AG04450 (cell line): Measurements from ENCODE around the gene STX3. TPM values are rescaled to one million over a fixed set of nuclear protein-coding genes. Genes with fewer than 3 reads are reported as not detected.

ENCODE experiments used
- CTCF ChIA-PET: fragments of 300-600, 350-600 bp; formaldehyde crosslinking; extraction: SDS; loops from one replicate; lab custom pipeline; 2022; ENCODE audit warnings: antibody characterized with exemption, inconsistent platforms; lab: Charles Lee
- POLR2A ChIA-PET: fragments of 350-600 bp; formaldehyde crosslinking; extraction: SDS; loops from one replicate; lab custom pipeline; 2021; ENCODE audit warnings: antibody characterized with exemption, inconsistent platforms; lab: Yijun Ruan, JAX
- DNase-seq: peaks from one replicate; pipeline ENCODE4 v3.0.0-alpha.2; 2011; ENCODE audit warnings: low read depth, low spot score
- H3K27ac ChIP-seq: one replicate; pipeline ENCODE4 v1.5.1; 2012; ENCODE audit warnings: low read depth, low read length, control low read depth
- H3K27me3 ChIP-seq: one replicate; pipeline ENCODE4 v1.6.0; 2012; ENCODE audit warnings: low read length; ENCODE audit not compliant: control insufficient read depth, insufficient read depth
- H3K4me3 ChIP-seq: 2 replicates; pipeline ENCODE4 v1.5.1; 2011; ENCODE audit warnings: mild to moderate bottlenecking, low read depth, low read length, control low read depth
- H3K9me3 ChIP-seq: 2 replicates; pipeline ENCODE4 v1.5.1; 2012; ENCODE audit warnings: low read length; ENCODE audit not compliant: control insufficient read depth, insufficient read depth
- polyA plus RNA-seq: library from polyadenylated mRNA; depleted of rRNA; stranded (reverse); fragments of >200 nt; gene quantifications from 2 replicates; pipeline ENCODE4 v1.2.3, GENCODE V29; 2011
- TF ChIP-seq, protein P1 (sequence below): IDR thresholded peaks from 2 replicates; pipeline ENCODE4 v1.5.1; 2011; ENCODE audit warnings: low read depth, low read length, control low read depth, inconsistent platforms

Gene STX3
- polyA plus RNA-seq, 1 experiment: 12.4 TPM

DNA sequence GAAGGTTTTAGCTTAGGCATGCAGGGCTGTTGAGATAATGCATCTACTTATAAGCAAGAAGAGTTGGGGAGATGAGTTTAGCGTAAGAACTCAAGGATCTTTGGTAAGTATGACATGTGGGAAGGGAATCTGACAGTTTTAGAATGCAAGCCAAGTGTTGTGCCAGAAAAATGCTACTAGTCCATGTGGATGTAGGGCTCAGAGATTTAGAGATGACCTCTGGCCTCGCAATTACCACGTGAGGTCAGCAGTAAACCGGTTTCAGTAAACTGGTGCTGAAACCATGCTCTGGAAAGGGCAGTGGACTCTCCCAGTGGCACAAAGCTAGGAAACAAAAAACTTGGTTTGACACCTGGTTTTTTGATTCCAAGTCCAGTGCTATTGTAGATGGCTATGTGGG is 36.5 kb downstream of the STX3 start:
- H3K9me3 ChIP-seq: no peaks in the 10 kb centered on the region
- H3K27ac ChIP-seq: no peak overlapping the region
- no peak for DNase-seq
- H3K27me3 ChIP-seq: no peaks in the 10 kb centered on the region
- TF ChIP-seq, protein P1, sequence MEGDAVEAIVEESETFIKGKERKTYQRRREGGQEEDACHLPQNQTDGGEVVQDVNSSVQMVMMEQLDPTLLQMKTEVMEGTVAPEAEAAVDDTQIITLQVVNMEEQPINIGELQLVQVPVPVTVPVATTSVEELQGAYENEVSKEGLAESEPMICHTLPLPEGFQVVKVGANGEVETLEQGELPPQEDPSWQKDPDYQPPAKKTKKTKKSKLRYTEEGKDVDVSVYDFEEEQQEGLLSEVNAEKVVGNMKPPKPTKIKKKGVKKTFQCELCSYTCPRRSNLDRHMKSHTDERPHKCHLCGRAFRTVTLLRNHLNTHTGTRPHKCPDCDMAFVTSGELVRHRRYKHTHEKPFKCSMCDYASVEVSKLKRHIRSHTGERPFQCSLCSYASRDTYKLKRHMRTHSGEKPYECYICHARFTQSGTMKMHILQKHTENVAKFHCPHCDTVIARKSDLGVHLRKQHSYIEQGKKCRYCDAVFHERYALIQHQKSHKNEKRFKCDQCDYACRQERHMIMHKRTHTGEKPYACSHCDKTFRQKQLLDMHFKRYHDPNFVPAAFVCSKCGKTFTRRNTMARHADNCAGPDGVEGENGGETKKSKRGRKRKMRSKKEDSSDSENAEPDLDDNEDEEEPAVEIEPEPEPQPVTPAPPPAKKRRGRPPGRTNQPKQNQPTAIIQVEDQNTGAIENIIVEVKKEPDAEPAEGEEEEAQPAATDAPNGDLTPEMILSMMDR: no peak
- ChIA-PET CTCF (interaction anchor here (7.8 kb wide), 1 partner anchor 9 kb away, joined by 44 read pairs; no protein-coding TSS in a partner anchor), POLR2A (no interaction called here)
- no peak overlapping the region for H3K4me3 ChIP-seq

DNA sequence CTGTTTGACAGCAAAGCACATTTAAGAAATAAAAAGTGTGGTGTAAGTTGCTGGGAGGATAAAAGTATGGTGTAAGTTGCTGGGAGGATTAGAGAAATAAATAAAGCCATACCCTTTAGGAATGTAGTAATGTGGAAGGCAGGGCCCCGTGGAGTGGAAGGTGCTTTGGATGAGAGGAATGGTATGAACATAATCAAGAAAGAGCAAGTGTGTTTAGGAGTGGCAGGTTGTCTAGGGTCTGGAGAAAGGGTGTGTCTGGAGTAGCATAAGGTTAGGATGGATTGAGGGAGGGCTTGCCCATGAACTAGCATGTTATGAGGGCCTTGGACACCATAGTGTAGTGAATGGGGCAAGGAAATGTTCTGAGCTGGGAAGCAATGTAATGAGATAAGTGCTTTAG is 37.3 kb downstream of the STX3 start:
- H3K27ac ChIP-seq: no peak overlapping the region
- no peaks in the 10 kb centered on the region for H3K27me3 ChIP-seq
- TF ChIP-seq, protein P1: no peak
- DNase-seq: no peak
- H3K9me3 ChIP-seq: no peaks in the 10 kb centered on the region
- no peak overlapping the region for H3K4me3 ChIP-seq
- ChIA-PET POLR2A (no interaction called here), CTCF (interaction anchor here (1.5 kb wide), 1 partner anchor 9 kb away, joined by 5 read pairs; no protein-coding TSS in a partner anchor)

DNA sequence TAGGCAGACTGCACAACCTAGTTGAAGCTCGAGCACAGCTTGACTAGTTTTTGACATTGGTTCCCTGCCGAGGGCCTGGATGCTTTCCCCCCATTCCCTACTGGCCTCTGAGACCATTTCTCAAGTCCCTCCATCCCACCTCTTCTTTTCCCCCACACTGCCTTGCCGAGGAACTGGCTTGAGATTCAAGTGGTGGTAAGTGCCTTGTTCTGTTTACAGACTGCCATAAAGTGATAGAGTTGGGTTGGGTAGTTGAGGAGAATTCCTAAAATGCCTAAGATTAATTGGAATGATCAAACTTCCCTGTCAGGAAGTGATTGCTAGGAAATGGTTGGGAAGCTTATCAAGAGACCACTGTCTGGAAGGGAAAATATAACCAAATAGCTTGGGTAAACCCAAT is 39.2 kb downstream of the STX3 start:
- TF ChIP-seq, protein P1: no peak
- Histone ChIP-seq H3K9me3 (no peaks in the 10 kb centered on the region), H3K27ac (no peak overlapping the region), H3K27me3 (no peaks in the 10 kb centered on the region), H3K4me3 (no peak overlapping the region)
- POLR2A ChIA-PET: no interaction called here
- CTCF ChIA-PET: no interaction called here
- DNase-seq: no peak

DNA sequence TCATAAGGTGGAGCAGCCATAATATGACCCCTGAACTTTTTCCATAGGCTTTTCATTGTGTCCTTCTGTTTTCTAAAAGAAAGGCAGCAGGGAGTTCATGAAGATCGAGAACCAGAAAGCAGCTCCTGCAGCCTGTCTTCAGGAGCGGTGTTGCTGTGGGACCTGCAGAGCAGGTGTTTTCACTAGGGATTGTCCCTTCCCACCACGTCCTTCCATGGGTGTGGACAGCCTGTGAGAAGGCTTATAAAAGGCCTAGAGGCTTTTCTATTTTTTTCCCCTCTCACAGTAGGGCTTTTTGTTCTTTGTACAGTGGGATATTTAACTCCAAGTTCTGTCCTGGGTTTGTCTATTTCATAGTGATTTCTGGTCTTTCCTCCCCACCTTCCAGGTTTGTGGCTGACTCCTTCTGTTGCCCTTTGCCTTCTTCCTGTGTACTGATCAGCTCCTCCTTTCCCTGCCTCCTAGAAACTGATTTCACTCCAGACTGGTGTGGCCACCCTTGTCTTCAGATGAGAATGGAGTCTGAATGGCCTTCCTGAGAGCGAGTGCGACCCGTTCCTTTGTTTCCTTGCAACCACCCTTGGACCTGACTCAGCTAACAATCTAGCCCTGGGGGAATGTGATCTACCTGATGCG is 45.3 kb downstream of the STX3 start:
- Histone ChIP-seq H3K9me3 (no peaks in the 10 kb centered on the region), H3K27ac (no peak overlapping the region), H3K4me3 (no peak overlapping the region), H3K27me3 (no peaks in the 10 kb centered on the region)
- TF ChIP-seq, protein P1: no peak
- ChIA-PET CTCF (interaction anchor here (2.2 to 3.9 kb wide), 3 partner anchors 12 to 263 kb away, joined by 13 to 79 read pairs (median 44); partner anchors contain the start of gene STX3), POLR2A (interaction anchor here (0.9 kb wide), 1 partner anchor 10 kb away, joined by 3 read pairs; the partner anchor contains the start of gene MRPL16)
- DNase-seq: no peak

DNA sequence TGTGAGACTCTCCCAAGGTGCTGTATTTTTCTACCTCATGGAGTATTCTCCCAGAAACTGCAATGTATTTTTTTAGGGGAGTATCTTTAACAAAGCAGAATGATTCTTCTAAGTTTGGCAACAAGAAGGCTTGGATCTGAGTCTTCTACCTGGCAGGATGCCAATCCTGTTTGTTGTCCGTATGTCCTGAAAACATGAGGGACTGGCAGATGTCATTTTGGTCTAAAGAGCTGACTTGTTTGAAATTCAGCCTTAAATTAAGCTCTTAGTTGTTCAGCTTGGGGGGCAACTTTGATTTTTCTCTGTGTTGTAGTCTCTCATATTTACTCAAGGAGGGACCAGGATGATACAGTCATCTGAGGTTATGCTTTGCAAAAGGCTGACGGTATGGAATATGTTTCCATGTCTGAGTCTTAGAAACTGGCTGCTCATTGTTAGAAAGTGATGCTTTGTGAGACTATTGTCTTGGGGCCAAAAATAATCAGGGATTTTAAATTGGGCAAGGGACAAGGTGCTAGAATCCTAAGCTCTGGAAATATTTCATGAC is 46.1 kb downstream of the STX3 start:
- no peak overlapping the region for H3K27ac ChIP-seq
- no peaks in the 10 kb centered on the region for H3K9me3 ChIP-seq
- H3K27me3 ChIP-seq: no peaks in the 10 kb centered on the region
- ChIA-PET CTCF (interaction anchor here (0.8 to 3.9 kb wide), 12 partner anchors 8 to 264 kb away, joined by 3 to 79 read pairs (median 5); partner anchors contain the start of gene STX3), POLR2A (interaction anchor here (1.4 kb wide), 1 partner anchor 47 kb away, joined by 4 read pairs; the partner anchor contains the start of gene STX3)
- TF ChIP-seq, protein P1: no peak
- H3K4me3 ChIP-seq: no peak overlapping the region
- no peak for DNase-seq
